H9 (cell line): ENCODE measurements around the gene EDN1. TPM values are rescaled to one million over a fixed set of nuclear protein-coding genes. Genes with fewer than 3 reads are reported as not detected.

ENCODE experiments used
- DNase-seq: peaks from one replicate; pipeline ENCODE4 v3.0.0-alpha.2; 2017
- H2AFZ ChIP-seq: one replicate; pipeline ENCODE4 v1.6.1; 2013; ENCODE audit warnings: mild to moderate bottlenecking, low read length, control low read depth, moderate library complexity
- H2AK5ac ChIP-seq: 2 replicates; pipeline ENCODE4 v1.6.1; 2013; ENCODE audit warnings: low read length, control low read depth, mixed read lengths; ENCODE audit not compliant: insufficient read length
- H2BK120ac ChIP-seq: one replicate; pipeline ENCODE4 v1.6.1; 2013; ENCODE audit warnings: low read depth, mild to moderate bottlenecking, low read length, control low read depth, inconsistent platforms; ENCODE audit not compliant: poor library complexity, severe bottlenecking
- H2BK12ac ChIP-seq: 2 replicates; pipeline ENCODE4 v1.6.1; 2013; ENCODE audit warnings: low read length, control low read depth, mixed read lengths, low read depth; ENCODE audit not compliant: insufficient read length
- H2BK15ac ChIP-seq: 2 replicates; pipeline ENCODE4 v1.6.1; 2013; ENCODE audit warnings: low read depth, low read length, control low read depth
- H2BK20ac ChIP-seq: one replicate; pipeline ENCODE4 v1.6.1; 2013; ENCODE audit warnings: low read depth, mild to moderate bottlenecking, low read length, control low read depth, inconsistent platforms; ENCODE audit not compliant: poor library complexity, severe bottlenecking
- H2BK5ac ChIP-seq: 2 replicates; pipeline ENCODE4 v1.6.1; 2013; ENCODE audit warnings: low read length, control low read depth, mixed read lengths; ENCODE audit not compliant: insufficient read length
- H3K14ac ChIP-seq: 2 replicates; pipeline ENCODE4 v1.6.1; 2013; ENCODE audit warnings: low read length, control low read depth; ENCODE audit not compliant: insufficient read depth
- H3K18ac ChIP-seq: 2 replicates; pipeline ENCODE4 v1.6.1; 2013; ENCODE audit warnings: low read depth, mild to moderate bottlenecking, mixed read lengths, low read length, control low read depth; ENCODE audit not compliant: insufficient read length
- H3K23ac ChIP-seq: 2 replicates; pipeline ENCODE4 v1.6.1; 2013; ENCODE audit warnings: low read length, control low read depth, mixed read lengths, low read depth; ENCODE audit not compliant: insufficient read length
- H3K23me2 ChIP-seq: 2 replicates; pipeline ENCODE4 v1.6.1; 2013; ENCODE audit warnings: low read depth, mild to moderate bottlenecking, mixed read lengths, low read length, control low read depth; ENCODE audit not compliant: insufficient read length, poor library complexity, severe bottlenecking
- H3K27ac ChIP-seq: 2 replicates; pipeline ENCODE4 v1.5.1; 2013; ENCODE audit warnings: low read length, control low read depth, mixed read lengths, low read depth; ENCODE audit not compliant: insufficient read length
- H3K27me3 ChIP-seq: 2 replicates; pipeline ENCODE4 v1.6.1; 2013; ENCODE audit warnings: low read length, control low read depth, inconsistent platforms; ENCODE audit not compliant: insufficient read depth
- H3K4ac ChIP-seq: 2 replicates; pipeline ENCODE4 v1.6.1; 2013; ENCODE audit warnings: low read depth, mild to moderate bottlenecking, control low read depth, inconsistent platforms, low read length, moderate library complexity
- H3K4me1 ChIP-seq: 2 replicates; pipeline ENCODE4 v1.6.1; 2013; ENCODE audit warnings: low read length, control low read depth, inconsistent platforms; ENCODE audit not compliant: insufficient read depth
- H3K4me2 ChIP-seq: 2 replicates; pipeline ENCODE4 v1.6.1; 2013; ENCODE audit warnings: low read length, control low read depth, mixed read lengths; ENCODE audit not compliant: insufficient read length, insufficient read depth
- H3K56ac ChIP-seq: 2 replicates; pipeline ENCODE4 v1.6.1; 2013; ENCODE audit warnings: low read depth, mild to moderate bottlenecking, mixed read lengths, low read length, control low read depth; ENCODE audit not compliant: insufficient read length
- H3K79me1 ChIP-seq: 2 replicates; pipeline ENCODE4 v1.6.1; 2013; ENCODE audit warnings: low read depth, mild to moderate bottlenecking, moderate library complexity, low read length, control low read depth, inconsistent platforms; ENCODE audit not compliant: insufficient read depth, poor library complexity, severe bottlenecking
- H3K79me2 ChIP-seq: 2 replicates; pipeline ENCODE4 v1.6.1; 2013; ENCODE audit warnings: low read length, control low read depth, inconsistent platforms; ENCODE audit not compliant: insufficient read depth
- H3K9ac ChIP-seq: 2 replicates; pipeline ENCODE4 v1.6.1; 2013; ENCODE audit warnings: low read length, control low read depth, mixed read lengths; ENCODE audit not compliant: insufficient read length; ENCODE audit errors: extremely low read depth
- H3K9me3 ChIP-seq: one replicate; pipeline ENCODE4 v1.6.1; 2013; ENCODE audit warnings: low read depth, low read length, inconsistent platforms; ENCODE audit not compliant: control insufficient read depth
- H3T11ph ChIP-seq: one replicate; pipeline ENCODE4 v1.6.1; 2013; ENCODE audit warnings: mild to moderate bottlenecking, low read length, control low read depth, inconsistent platforms
- H4K20me1 ChIP-seq: one replicate; pipeline ENCODE4 v1.6.1; 2013; ENCODE audit not compliant: control insufficient read depth, insufficient read length, insufficient read depth
- H4K5ac ChIP-seq: 2 replicates; pipeline ENCODE4 v1.6.1; 2013; ENCODE audit warnings: low read depth, mild to moderate bottlenecking, mixed read lengths, low read length, control low read depth; ENCODE audit not compliant: insufficient read length
- H4K8ac ChIP-seq: replicated peaks from 2 replicates; pipeline ENCODE4 v1.6.1; 2013; ENCODE audit warnings: low read length, control low read depth, mixed read lengths, low read depth; ENCODE audit not compliant: insufficient read length
- H4K91ac ChIP-seq: 2 replicates; pipeline ENCODE4 v1.6.1; 2013; ENCODE audit warnings: low read depth, mild to moderate bottlenecking, moderate library complexity, mixed read lengths, low read length, control low read depth; ENCODE audit not compliant: insufficient read length
- H3K27ac Mint-ChIP-seq, 3 experiments: 2 replicates in 2 of 3; 3 replicates in 1 of 3; pipeline ENCODE4 v1.8.0; 2020 to 2021; ENCODE audit warnings: mixed read lengths in 3 of 3, mild to moderate bottlenecking in 1 of 3, moderate library complexity in 1 of 3
- H3K27me3 Mint-ChIP-seq: 2 replicates; pipeline ENCODE4 v1.8.0; 2021; ENCODE audit warnings: low read depth, mild to moderate bottlenecking, moderate library complexity, mixed read lengths
- H3K36me3 Mint-ChIP-seq, 3 experiments: 2 replicates in 2 of 3; 3 replicates in 1 of 3; pipeline ENCODE4 v1.8.0; 2020 to 2021; ENCODE audit warnings: low read depth in 3 of 3, mixed read lengths in 3 of 3; ENCODE audit not compliant: insufficient read depth in 1 of 3
- H3K4me1 Mint-ChIP-seq, 2 experiments: 2 replicates each; pipeline ENCODE4 v1.8.0; 2020; ENCODE audit warnings: mixed read lengths in 2 of 2
- H3K4me3 Mint-ChIP-seq, 2 experiments: 2 replicates in 1 of 2; 3 replicates in 1 of 2; pipeline ENCODE4 v1.8.0; 2020 to 2021; ENCODE audit warnings: mild to moderate bottlenecking in 2 of 2, mixed read lengths in 2 of 2, moderate library complexity in 1 of 2
- H3K9me3 Mint-ChIP-seq, 2 experiments: 2 replicates in 1 of 2; 3 replicates in 1 of 2; pipeline ENCODE4 v1.8.0; 2020; ENCODE audit warnings: mild to moderate bottlenecking in 2 of 2, mixed read lengths in 2 of 2, moderate library complexity in 1 of 2
- CTCF ChIP-seq: fragments of 200-600 bp; sonication (generic); conservative IDR thresholded peaks from 3 replicates; pipeline ENCODE4 v1.8.0; 2021; ENCODE audit warnings: antibody characterized with exemption, mild to moderate bottlenecking
- WGBS: extraction: QIAGEN DNeasy Blood & Tissue Kit; methylation state at CpG from one replicate; pipeline ENCODE4 v1.1.7; 2013; ENCODE audit warnings: missing lambda C conversion rate, low lambda C conversion rate, mixed read lengths; ENCODE audit not compliant: insufficient read length; ENCODE audit errors: extremely low coverage; 5-methylcytosine and 5-hydroxymethylcytosine counted together
- total RNA-seq: library from RNA; stranded (reverse); gene quantifications from 2 replicates; pipeline ENCODE4 v1.2.1, GENCODE V29; 2021

EDN1 gene
- total RNA-seq, 1 experiment from 2014 or later = 2.1 TPM

- no peaks in the 10 kb centered on the region; a peak in 1 of 5 replicates for H3K9me3 Mint-ChIP-seq
- Histone ChIP-seq H2BK15ac (no peak overlapping the region), H3T11ph (no peak overlapping the region), H4K8ac (no peak overlapping the region), H4K20me1 (no peaks in the 10 kb centered on the region), H3K27ac (no peak overlapping the region), H2BK120ac (no peak overlapping the region), H3K9me3 (no peaks in the 10 kb centered on the region), H2BK5ac (no peak overlapping the region), H3K4ac (no peak overlapping the region), H3K56ac (no peak overlapping the region), H3K4me1 (no peaks in the 10 kb centered on the region), H3K27me3 (no peaks in the 10 kb centered on the region), H3K14ac (no peak overlapping the region), H4K5ac (no peak overlapping the region), H3K4me2 (no peak overlapping the region), H3K9ac (no peak overlapping the region), H3K23ac (no peak overlapping the region), H4K91ac (no peak overlapping the region), H3K79me2 (no peaks in the 10 kb centered on the region), H2AK5ac (no peak overlapping the region), H2AFZ (no peak overlapping the region), H2BK20ac (no peak overlapping the region), H3K79me1 (no peaks in the 10 kb centered on the region), H3K23me2 (no peaks in the 10 kb centered on the region), H3K18ac (no peak overlapping the region), H2BK12ac (no peak overlapping the region)
- no peak overlapping the region for H3K4me3 Mint-ChIP-seq
- no peaks in the 10 kb centered on the region for H3K4me1 Mint-ChIP-seq
- no peaks in the 10 kb centered on the region; the same call in 1 of the 2 replicates for H3K27me3 Mint-ChIP-seq
- H3K27ac Mint-ChIP-seq = no peak overlapping the region
- WGBS = no CpG with 5 or more reads among the region's 4 CpGs
- no peak for DNase-seq
- no peak for TF ChIP-seq CTCF
- H3K36me3 Mint-ChIP-seq = no peaks in the 10 kb centered on the region
Measured at GRCh38 chr6:12279322-12280091, 10.7 kb upstream of the EDN1 start.
